H1 (cell line): ENCODE measurements around the gene AGAP1. TPM values are rescaled to one million over a fixed set of nuclear protein-coding genes. Genes with fewer than 3 reads are reported as not detected.

Source experiments
- CTCF ChIA-PET: fragments of 300-600 bp; sonication (Branson Sonifier 250); formaldehyde crosslinking; loops from one replicate; lab custom pipeline; 2021; ENCODE audit not compliant: partially characterized antibody; lab: Charles Lee
- POLR2A ChIA-PET: fragments of 300-600 bp; sonication (Branson Sonifier 250); formaldehyde crosslinking; loops from one replicate; lab custom pipeline; 2021; ENCODE audit warnings: inconsistent platforms; ENCODE audit not compliant: partially characterized antibody; lab: Charles Lee
- DNase-seq, 2 experiments: peaks; one replicate each; pipeline versions ENCODE4 v3.0.0 to v3.0.0-alpha.2; 2010 to 2022; ENCODE audit warnings: low spot score in 2 of 2, low read depth in 1 of 2, mixed read lengths in 1 of 2
- FAIRE-seq: peaks from 2 replicates; lab custom pipeline; 2011; peaks lifted over from hg19 to GRCh38; lab: Jason Lieb, UNC
- H2AFZ ChIP-seq: 2 replicates; pipeline ENCODE4 v1.8.1; 2012; ENCODE audit warnings: low read length, inconsistent platforms
- H2AK5ac ChIP-seq: 2 replicates; pipeline ENCODE4 v1.6.1; 2013; ENCODE audit warnings: low read depth, low read length
- H2BK120ac ChIP-seq: replicated peaks from 2 replicates; pipeline ENCODE3; 2013; ENCODE audit warnings: low read depth, low read length, inconsistent platforms
- H2BK12ac ChIP-seq: 2 replicates; pipeline ENCODE4 v1.6.1; 2013; ENCODE audit warnings: low read depth, low read length
- H2BK15ac ChIP-seq: 2 replicates; pipeline ENCODE4 v1.6.1; 2013; ENCODE audit warnings: low read length
- H2BK20ac ChIP-seq: 2 replicates; pipeline ENCODE4 v1.6.1; 2013; ENCODE audit warnings: low read length
- H2BK5ac ChIP-seq: 2 replicates; pipeline ENCODE4 v1.6.1; 2013; ENCODE audit warnings: low read depth, low read length
- H3K14ac ChIP-seq: 2 replicates; pipeline ENCODE4 v1.6.1; 2013; ENCODE audit warnings: inconsistent platforms; ENCODE audit not compliant: insufficient read length
- H3K18ac ChIP-seq: 2 replicates; pipeline ENCODE4 v1.6.1; 2013; ENCODE audit warnings: low read length; ENCODE audit errors: extremely low read depth
- H3K23ac ChIP-seq: 2 replicates; pipeline ENCODE4 v1.6.1; 2013; ENCODE audit warnings: inconsistent platforms; ENCODE audit not compliant: insufficient read length
- H3K23me2 ChIP-seq: 2 replicates; pipeline ENCODE4 v1.6.1; 2013; ENCODE audit warnings: low read depth, low read length
- H3K27ac ChIP-seq: 2 replicates; pipeline ENCODE4 v1.6.1; 2011; ENCODE audit warnings: low read depth, low read length, inconsistent platforms
- H3K27me3 ChIP-seq, 4 experiments: replicated peaks in 1 of 4; 1 replicate in 1 of 4; 2 replicates in 3 of 4; pipeline versions ENCODE4 v1.6.1 to v1.8.1; 2011 to 2013; ENCODE audit warnings: low read length in 3 of 4, mild to moderate bottlenecking in 3 of 4, inconsistent platforms in 2 of 4, mixed read lengths in 2 of 4, moderate library complexity in 1 of 4; ENCODE audit not compliant: control insufficient read depth in 3 of 4, insufficient read depth in 3 of 4; ENCODE audit errors: extremely low read depth in 1 of 4
- H3K36me3 ChIP-seq, 4 experiments: 2 replicates each; pipeline versions ENCODE4 v1.6.1 to v1.8.1; 2011 to 2013; ENCODE audit warnings: mild to moderate bottlenecking in 4 of 4, low read length in 3 of 4, moderate library complexity in 2 of 4, control low read depth in 1 of 4, inconsistent platforms in 1 of 4; ENCODE audit not compliant: insufficient read depth in 4 of 4, control insufficient read depth in 2 of 4
- H3K4ac ChIP-seq: replicated peaks from 2 replicates; pipeline ENCODE3; 2013; ENCODE audit warnings: low read length, low read depth, mixed read lengths, inconsistent platforms; ENCODE audit not compliant: insufficient read length
- H3K4me1 ChIP-seq, 4 experiments: replicated peaks in 1 of 4; 1 replicate in 1 of 4; 2 replicates in 3 of 4; pipeline versions ENCODE4 v1.6.1 to v1.8.1; 2011 to 2013; ENCODE audit warnings: low read length in 3 of 4, inconsistent platforms in 2 of 4, mixed read lengths in 1 of 4; ENCODE audit not compliant: insufficient read depth in 4 of 4, control insufficient read depth in 3 of 4
- H3K4me2 ChIP-seq, 2 experiments: 2 replicates each; pipeline versions ENCODE4 v1.6.1 to v1.8.1; 2011 to 2013; ENCODE audit warnings: low read depth in 2 of 2, low read length in 2 of 2, control low read depth in 1 of 2, inconsistent platforms in 1 of 2, mild to moderate bottlenecking in 1 of 2; ENCODE audit not compliant: insufficient read depth in 1 of 2
- H3K4me3 ChIP-seq, 4 experiments: fragments of 200-600, 300-600 bp in 1 of 4; sonication (generic), shearing (Covaris generic), sonication (Bioruptor Twin) in 1 of 4; 2 replicates each; pipeline versions ENCODE4 v1.5.1 to v1.8.1; 2011 to 2016; ENCODE audit warnings: low read length in 4 of 4, low read depth in 3 of 4, control low read depth in 2 of 4, inconsistent platforms in 2 of 4, mild to moderate bottlenecking in 2 of 4, mixed read lengths in 1 of 4, moderate library complexity in 1 of 4; ENCODE audit not compliant: insufficient read depth in 2 of 4; ENCODE audit errors: extremely low read depth in 1 of 4
- H3K56ac ChIP-seq: replicated peaks from 2 replicates; pipeline ENCODE3; 2013; ENCODE audit warnings: low read depth, mild to moderate bottlenecking, mixed read lengths, low read length, inconsistent platforms; ENCODE audit not compliant: insufficient read length
- H3K79me1 ChIP-seq: 2 replicates; pipeline ENCODE4 v1.6.1; 2013; ENCODE audit warnings: low read depth, low read length, control low read depth
- H3K79me2 ChIP-seq, 2 experiments: 2 replicates each; pipeline versions ENCODE4 v1.6.1 to v1.8.1; 2012 to 2013; ENCODE audit warnings: low read length in 2 of 2, mild to moderate bottlenecking in 2 of 2, inconsistent platforms in 1 of 2; ENCODE audit not compliant: insufficient read depth in 2 of 2, control insufficient read depth in 1 of 2
- H3K9ac ChIP-seq, 4 experiments: replicated peaks in 1 of 4; 1 replicate in 1 of 4; 2 replicates in 3 of 4; pipeline versions ENCODE4 v1.6.1 to v1.8.1; 2011 to 2013; ENCODE audit warnings: low read depth in 3 of 4, low read length in 3 of 4, control low read depth in 2 of 4, mild to moderate bottlenecking in 2 of 4, moderate library complexity in 2 of 4, inconsistent platforms in 1 of 4; ENCODE audit errors: extremely low read depth in 1 of 4
- H3K9me3 ChIP-seq, 2 experiments: 2 replicates each; pipeline versions ENCODE4 v1.6.1 to v1.8.1; 2012 to 2013; ENCODE audit warnings: mild to moderate bottlenecking in 2 of 2, moderate library complexity in 2 of 2, control low read depth in 1 of 2, inconsistent platforms in 1 of 2, low read depth in 1 of 2, low read length in 1 of 2, mixed read lengths in 1 of 2; ENCODE audit not compliant: insufficient read depth in 2 of 2
- H4K20me1 ChIP-seq, 2 experiments: replicated peaks in 1 of 2; 2 replicates each; pipeline versions ENCODE3 to v1.8.1; 2011 to 2013; ENCODE audit warnings: inconsistent platforms in 2 of 2, low read length in 2 of 2, mild to moderate bottlenecking in 1 of 2; ENCODE audit not compliant: insufficient read depth in 2 of 2, control insufficient read depth in 1 of 2
- H4K5ac ChIP-seq: 2 replicates; pipeline ENCODE4 v1.6.1; 2013; ENCODE audit warnings: low read length, low read depth, mixed read lengths, inconsistent platforms; ENCODE audit not compliant: insufficient read length
- H4K8ac ChIP-seq: 2 replicates; pipeline ENCODE4 v1.8.0; 2013; ENCODE audit warnings: mild to moderate bottlenecking, moderate library complexity, low read length, inconsistent platforms; ENCODE audit not compliant: insufficient read depth; ENCODE audit errors: extremely low read depth
- H4K91ac ChIP-seq: replicated peaks from 2 replicates; pipeline ENCODE3; 2013; ENCODE audit warnings: low read length, mixed read lengths, inconsistent platforms; ENCODE audit not compliant: insufficient read length
- ATF2 ChIP-seq: IDR thresholded peaks from 2 replicates; pipeline ENCODE4 v1.6.1; 2012; ENCODE audit warnings: low read length, inconsistent platforms
- CTCF ChIP-seq, 3 experiments: IDR thresholded peaks; 1 replicate in 2 of 3; 2 replicates in 1 of 3; pipeline versions ENCODE4 v1.5.1 to v1.6.1; 2011; ENCODE audit warnings: low read length in 3 of 3, mild to moderate bottlenecking in 3 of 3, inconsistent platforms in 2 of 3, low read depth in 1 of 3, moderate library complexity in 1 of 3; ENCODE audit not compliant: insufficient read depth in 1 of 3; ENCODE audit errors: control extremely low read depth in 1 of 3
- WGBS, 2 experiments: shearing (Covaris generic) in 1 of 2; methylation state at CpG; one replicate each; pipeline versions ENCODE4 v1.1.6 to v1.1.7; 2013 to 2015; ENCODE audit warnings: low lambda C conversion rate in 2 of 2, mixed read lengths in 2 of 2, inconsistent platforms in 1 of 2, low coverage in 1 of 2, missing lambda C conversion rate in 1 of 2; ENCODE audit not compliant: insufficient replicate concordance in 2 of 2, insufficient coverage in 1 of 2, insufficient read length in 1 of 2; ENCODE audit errors: extremely low coverage in 1 of 2, missing lambda C conversion rate in 1 of 2; 5-methylcytosine and 5-hydroxymethylcytosine counted together
- polyA plus RNA-seq, 7 experiments: library from polyadenylated mRNA; depleted of rRNA in 3 of 7; stranded (reverse) in 5 of 7; unstranded in 2 of 7; fragments of >200 nt in 5 of 7; fragments of 200-250 nt in 2 of 7; gene quantifications; 1 replicate in 5 of 7; 2 replicates in 1 of 7; 4 replicates in 1 of 7; pipeline versions ENCODE4 v1.2.1 to v1.2.3, GENCODE V29; 2011 to 2013; ENCODE audit warnings: missing spikeins in 2 of 7, mixed read lengths in 2 of 7
- total RNA-seq: library from RNA; stranded (reverse); fragmentation: NEBNext Ultra II Directional; extraction: Animal tissue kit (Norgen Biotek cat#: 25700); gene quantifications from 2 replicates; pipeline ENCODE4 v1.2.1, GENCODE V29; 2021

Gene AGAP1
- total and polyA plus RNA-seq, 2 of the 8 experiments (the other 6 are each of a cell fraction or from before 2014, with no cell fraction given): 18.1 to 39.4 TPM

- ChIA-PET CTCF (interaction anchor here (0.7 to 10.8 kb wide), 11 partner anchors 10 to 315 kb away, joined by 3 to 113 read pairs (median 4); no protein-coding TSS in a partner anchor), POLR2A (interaction anchor here (1.1 to 1.4 kb wide), 2 partner anchors 17 to 369 kb away, joined by 3 to 4 read pairs; no protein-coding TSS in a partner anchor)
- no peak overlapping the region for H3K4me2 ChIP-seq
- no peak overlapping the region for H2AFZ ChIP-seq
- H3K4me3 ChIP-seq: no peak overlapping the region
- H2BK12ac ChIP-seq: no peak overlapping the region
- no peak overlapping the region for H4K8ac ChIP-seq
- FAIRE-seq (peak; percentile 72), DNase-seq (no peak)
- no peak for TF ChIP-seq ATF2
- TF ChIP-seq CTCF (IDR thresholded peaks at IDR 0.05; ENCODE audit: control extremely low read depth in 1 of 3, insufficient read depth in 1 of 3, low read depth in 1 of 3, low read length in 3 of 3): peak in 2 of 3 experiments; percentile 13; a peak in 2 of 4 replicates
- no peak overlapping the region for H3K27ac ChIP-seq
- H3K4ac ChIP-seq: no peak overlapping the region
- H2AK5ac ChIP-seq: no peak overlapping the region
- no peaks in the 10 kb centered on the region for H3K23me2 ChIP-seq
- H3K56ac ChIP-seq: no peak overlapping the region
- H4K20me1 ChIP-seq: peaks cover 0 to 3% of the 10 kb centered on the region in 2 experiments
- no peak overlapping the region for H3K14ac ChIP-seq
- no peak overlapping the region for H2BK20ac ChIP-seq
- WGBS, 2 experiments: 90% methylated on average over 4 of the region's 4 CpGs; no CpG with 5 or more reads in 1 of the 2 experiments
- H3K9me3 ChIP-seq: no peaks in the 10 kb centered on the region
- no peak overlapping the region for H4K91ac ChIP-seq
- no peaks in the 10 kb centered on the region for H3K79me2 ChIP-seq
- H3K18ac ChIP-seq: no peak overlapping the region
- 0 out of 7 replicates have a peak, but pooled peaks cover 0 to 3% (median 0%) of the 10 kb centered on the region in 4 experiments for H3K4me1 ChIP-seq
- H2BK120ac ChIP-seq: no peak overlapping the region
- H2BK5ac ChIP-seq: no peak overlapping the region
- H4K5ac ChIP-seq: no peak overlapping the region
- no peak overlapping the region for H3K9ac ChIP-seq
- H3K36me3 ChIP-seq: peaks cover 0 to 5% (median 1%) of the 10 kb centered on the region in 4 experiments; a peak in 1 of 8 replicates
- H3K23ac ChIP-seq: no peak overlapping the region
- no peak overlapping the region for H2BK15ac ChIP-seq
- no peaks in the 10 kb centered on the region; the same call in 1 of the 2 replicates for H3K79me1 ChIP-seq
- no peaks in the 10 kb centered on the region for H3K27me3 ChIP-seq
Measured at GRCh38 chr2:235789552-235789951, 295.7 kb downstream of the AGAP1 start.
